WERI-Rb-1 (cell line): ENCODE results near the gene PHLDB1.
"Not testable (repeated sequence)": the region's sequence is repeated elsewhere in the genome, so short reads cannot be mapped to it uniquely, and the experiment has no call there.

Experiments used
- DNase-seq: peaks from one replicate; pipeline ENCODE4 v3.0.0-alpha.2; 2020
- H3K27ac ChIP-seq: fragments of 250-450 bp; sonication (Bioruptor Pico); 2 replicates; pipeline ENCODE4 v1.5.1; 2020; ENCODE audit warnings: mild to moderate bottlenecking, moderate library complexity
- H3K27me3 ChIP-seq: fragments of 250-450 bp; sonication (Bioruptor Pico); 2 replicates; pipeline ENCODE4 v1.5.1; 2021; ENCODE audit warnings: mild to moderate bottlenecking, low read depth, moderate library complexity; ENCODE audit not compliant: insufficient read depth, severe bottlenecking
- H3K36me3 ChIP-seq: fragments of 250-450 bp; sonication (Bioruptor Pico); 2 replicates; pipeline ENCODE4 v1.5.1; 2020; ENCODE audit warnings: mild to moderate bottlenecking, moderate library complexity
- H3K4me3 ChIP-seq: 2 replicates; pipeline ENCODE4 v1.5.1; 2011; ENCODE audit warnings: low read depth, mild to moderate bottlenecking, control low read depth, low read length
- H3K9me3 ChIP-seq: fragments of 250-450 bp; sonication (Bioruptor Pico); 2 replicates; pipeline ENCODE4 v1.5.1; 2021; ENCODE audit warnings: mild to moderate bottlenecking, moderate library complexity; ENCODE audit not compliant: severe bottlenecking
- CTCF ChIP-seq: IDR thresholded peaks from 2 replicates; pipeline ENCODE4 v1.5.1; 2011; ENCODE audit warnings: low read depth, mild to moderate bottlenecking, control low read depth, inconsistent platforms, low read length

Gene PHLDB1

GRCh38 chr11:118607401-118608359, at the start of gene PHLDB1:
Gene PHLDB1 (plus strand): TSS chr11:118607615. CDS start chr11:118613837, 6,222 bp downstream.
- Histone ChIP-seq H3K4me3 (peak within 1 kb of the TSS; percentile 76), H3K36me3 (no peaks in the 10 kb centered on the region), H3K27me3 (no peaks in the 10 kb centered on the region), H3K27ac (peak within 1 kb of the TSS; percentile 2; the same call in 1 of the 2 replicates), H3K9me3 (no peaks in the 10 kb centered on the region)
- DNase-seq, result peak; percentile 75
- TF ChIP-seq CTCF, result peak; percentile 72

GRCh38 chr11:118560806-118561205, 46.6 kb upstream of the PHLDB1 start:
- H3K9me3 ChIP-seq, result no peaks in the 10 kb centered on the region
- no peak for TF ChIP-seq CTCF
- H3K36me3 ChIP-seq, result peaks cover 7% of the 10 kb centered on the region
- no peak overlapping the region for H3K4me3 ChIP-seq
- DNase-seq, result no peak
- no peaks in the 10 kb centered on the region for H3K27me3 ChIP-seq
- H3K27ac ChIP-seq, result no peak overlapping the region

- H3K9me3 ChIP-seq, result no peaks in the 10 kb centered on the region
- TF ChIP-seq CTCF, result no peak
- H3K27ac ChIP-seq, result no peak overlapping the region
- no peaks in the 10 kb centered on the region for H3K27me3 ChIP-seq
- H3K4me3 ChIP-seq, result no peak overlapping the region
- no peak for DNase-seq
- no peaks in the 10 kb centered on the region for H3K36me3 ChIP-seq
Measured at GRCh38 chr11:118565051-118565450, 42.4 kb upstream of the PHLDB1 start.

- no peak for DNase-seq
- no peak for TF ChIP-seq CTCF
- no peaks in the 10 kb centered on the region for H3K27me3 ChIP-seq
- no peaks in the 10 kb centered on the region for H3K9me3 ChIP-seq
- no peak overlapping the region for H3K4me3 ChIP-seq
- H3K27ac ChIP-seq, result no peak overlapping the region
- H3K36me3 ChIP-seq, result peaks cover 2% of the 10 kb centered on the region
Measured at GRCh38 chr11:118569670-118570069, 37.7 kb upstream of the PHLDB1 start.

GRCh38 chr11:118570787-118571186, 36.6 kb upstream of the PHLDB1 start:
- Histone ChIP-seq H3K9me3 (no peaks in the 10 kb centered on the region), H3K36me3 (peaks cover 2% of the 10 kb centered on the region), H3K27me3 (no peaks in the 10 kb centered on the region), H3K4me3 (no peak overlapping the region), H3K27ac (no peak overlapping the region)
- DNase-seq, result no peak
- no peak for TF ChIP-seq CTCF

GRCh38 chr11:118571701-118572060, 35.7 kb upstream of the PHLDB1 start:
- peak overlapping the region; percentile 98 for H3K27ac ChIP-seq
- not testable (repeated sequence) for H3K36me3 ChIP-seq, DNase-seq, H3K27me3 ChIP-seq, H3K9me3 ChIP-seq
- H3K4me3 ChIP-seq, result peak overlapping the region; percentile 97
